ENCODE results near the gene CDS2.

The CDS2 gene

GRCh38 chr20:5113615-5113986, 13.2 kb upstream of the CDS2 start:
- no peaks in the 10 kb centered on the region for H3K27me3 ChIP-seq (ENCODE audit: insufficient read depth, low read length)
- H3K79me2 ChIP-seq (ENCODE audit: insufficient read depth, low read length), result peaks cover 28% of the 10 kb centered on the region
- peak overlapping the region; percentile 90 for H3K27ac ChIP-seq (ENCODE audit: low read depth, low read length, poor library complexity, severe bottlenecking)
- no peaks in the 10 kb centered on the region for H3K9me2 ChIP-seq (ENCODE audit: low read depth, low read length)
- peaks cover 6% of the 10 kb centered on the region; the same call in 1 of the 2 replicates for H4K20me1 ChIP-seq (ENCODE audit: insufficient read depth, low read length)
- peaks cover 50% of the 10 kb centered on the region for H3K4me1 ChIP-seq (ENCODE audit: insufficient read depth, low read length, severe bottlenecking)
- no peak overlapping the region for H2AFZ ChIP-seq (ENCODE audit: low read length)
- peak overlapping the region; percentile 94 for H3K9ac ChIP-seq (ENCODE audit: low read length)
- TF ChIP-seq EZH2 (IDR thresholded peaks at IDR 0.05; ENCODE audit: borderline replicate concordance, low read length) (no peak), CTCF (IDR thresholded peaks at IDR 0.05; ENCODE audit: low read length) (no peak)
- no peaks in the 10 kb centered on the region for H3K9me3 ChIP-seq (ENCODE audit: low read length)
- H3K36me3 ChIP-seq (ENCODE audit: insufficient read depth, low read length), result peaks cover 75% of the 10 kb centered on the region
- H3K4me3 ChIP-seq (ENCODE audit: low read depth, low read length, poor library complexity, severe bottlenecking), result peak overlapping the region; percentile 93
- H3K4me2 ChIP-seq (ENCODE audit: low read length), result peak overlapping the region; percentile 84
- peaks cover 48% of the 10 kb centered on the region for H3F3A ChIP-seq (ENCODE audit: insufficient read depth, low read length)

GRCh38 chr20:5114403-5114802, 12.4 kb upstream of the CDS2 start:
- Histone ChIP-seq H3K27me3 (ENCODE audit: insufficient read depth, low read length) (no peaks in the 10 kb centered on the region), H3K4me2 (ENCODE audit: low read length) (peak overlapping the region; percentile 84; the same call in 1 of the 2 replicates), H4K20me1 (ENCODE audit: insufficient read depth, low read length) (peaks cover 6% of the 10 kb centered on the region; the same call in 1 of the 2 replicates), H3K9me3 (ENCODE audit: low read length) (no peaks in the 10 kb centered on the region), H3K27ac (ENCODE audit: low read depth, low read length, poor library complexity, severe bottlenecking) (no peak overlapping the region), H3K36me3 (ENCODE audit: insufficient read depth, low read length) (peaks cover 72% of the 10 kb centered on the region), H3K4me3 (ENCODE audit: low read depth, low read length, poor library complexity, severe bottlenecking) (no peak overlapping the region), H3K9ac (ENCODE audit: low read length) (no peak overlapping the region), H2AFZ (ENCODE audit: low read length) (no peak overlapping the region), H3K79me2 (ENCODE audit: insufficient read depth, low read length) (peaks cover 35% of the 10 kb centered on the region), H3F3A (ENCODE audit: insufficient read depth, low read length) (peaks cover 49% of the 10 kb centered on the region), H3K4me1 (ENCODE audit: insufficient read depth, low read length, severe bottlenecking) (peaks cover 50% of the 10 kb centered on the region), H3K9me2 (ENCODE audit: low read depth, low read length) (no peaks in the 10 kb centered on the region)
- TF ChIP-seq EZH2 (IDR thresholded peaks at IDR 0.05; ENCODE audit: borderline replicate concordance, low read length) (no peak), CTCF (IDR thresholded peaks at IDR 0.05; ENCODE audit: low read length) (no peak)

GRCh38 chr20:5116875-5117274, 9.9 kb upstream of the CDS2 start:
- Histone ChIP-seq H3K4me3 (ENCODE audit: low read depth, low read length, poor library complexity, severe bottlenecking) (peak overlapping the region; percentile 77), H4K20me1 (ENCODE audit: insufficient read depth, low read length) (peaks cover 6% of the 10 kb centered on the region; the same call in 1 of the 2 replicates), H3K9ac (ENCODE audit: low read length) (peak overlapping the region; percentile 88), H3K9me3 (ENCODE audit: low read length) (no peaks in the 10 kb centered on the region), H3K36me3 (ENCODE audit: insufficient read depth, low read length) (peaks cover 57% of the 10 kb centered on the region), H2AFZ (ENCODE audit: low read length) (no peak overlapping the region), H3K9me2 (ENCODE audit: low read depth, low read length) (no peaks in the 10 kb centered on the region), H3K79me2 (ENCODE audit: insufficient read depth, low read length) (peaks cover 31% of the 10 kb centered on the region), H3F3A (ENCODE audit: insufficient read depth, low read length) (peaks cover 49% of the 10 kb centered on the region), H3K27ac (ENCODE audit: low read depth, low read length, poor library complexity, severe bottlenecking) (peak overlapping the region; percentile 90), H3K4me2 (ENCODE audit: low read length) (peak overlapping the region; percentile 99), H3K27me3 (ENCODE audit: insufficient read depth, low read length) (no peaks in the 10 kb centered on the region), H3K4me1 (ENCODE audit: insufficient read depth, low read length, severe bottlenecking) (peaks cover 58% of the 10 kb centered on the region)
- TF ChIP-seq EZH2 (IDR thresholded peaks at IDR 0.05; ENCODE audit: borderline replicate concordance, low read length) (no peak), CTCF (IDR thresholded peaks at IDR 0.05; ENCODE audit: low read length) (no peak)

All from OCI-LY1 (cell line).